OCI-LY7 (cell line): ENCODE results near the gene CAT. TPM values are rescaled to one million over a fixed set of nuclear protein-coding genes. Genes with fewer than 3 reads are reported as not detected.

Experiments
- BruUV-seq: library from RNA; stranded (reverse); fragments of 400-500 nt; replicated peaks from 2 replicates; lab custom pipeline; 2021; lab: Mats Ljungman, UMichigan
- CTCF ChIA-PET: fragments of 300-600 bp; sonication (Branson Sonifier 250); formaldehyde crosslinking; loops from one replicate; lab custom pipeline; 2022; ENCODE audit warnings: antibody characterized with exemption; ENCODE audit not compliant: unreplicated experiment; lab: Charles Lee
- POLR2A ChIA-PET: fragments of 300-600 bp; sonication (Branson Sonifier 250); formaldehyde crosslinking; loops from one replicate; lab custom pipeline; 2022; ENCODE audit warnings: antibody characterized with exemption; lab: Charles Lee
- DNase-seq: peaks from one replicate; pipeline ENCODE4 v3.0.0-alpha.2; 2015; ENCODE audit warnings: low spot score
- H2AFZ ChIP-seq: fragments of 200-600 bp; sonication (generic), shearing (Covaris generic); 2 replicates; pipeline ENCODE4 v1.6.1; 2014; ENCODE audit warnings: mild to moderate bottlenecking, antibody characterized with exemption, low read length, moderate library complexity
- H3K27ac ChIP-seq: fragments of 200-600 bp; sonication (generic); 2 replicates; pipeline ENCODE4 v1.5.1; 2014; ENCODE audit warnings: mixed run types, low read depth, mild to moderate bottlenecking, moderate library complexity, low read length, inconsistent platforms; ENCODE audit not compliant: poor library complexity, severe bottlenecking
- H3K36me3 ChIP-seq: fragments of 200-600 bp; sonication (generic); 2 replicates; pipeline ENCODE4 v1.6.1; 2014; ENCODE audit warnings: mild to moderate bottlenecking, antibody characterized with exemption, low read length, moderate library complexity, mixed read lengths; ENCODE audit not compliant: insufficient read depth
- H3K4me1 ChIP-seq: fragments of 200-600 bp; sonication (generic); 2 replicates; pipeline ENCODE4 v1.5.1; 2014; ENCODE audit warnings: mild to moderate bottlenecking, low read length; ENCODE audit not compliant: insufficient read depth, poor library complexity, severe bottlenecking
- H3K4me2 ChIP-seq: fragments of 200-600 bp; sonication (generic); 2 replicates; pipeline ENCODE4 v1.6.1; 2014; ENCODE audit warnings: mild to moderate bottlenecking, low read length
- H3K4me3 ChIP-seq: fragments of 200-600 bp; sonication (generic); 2 replicates; pipeline ENCODE4 v1.5.1; 2014; ENCODE audit warnings: mild to moderate bottlenecking, low read depth, low read length; ENCODE audit not compliant: poor library complexity, severe bottlenecking
- H3K79me2 ChIP-seq: fragments of 200-600 bp; sonication (generic); 2 replicates; pipeline ENCODE4 v1.6.1; 2016; ENCODE audit warnings: low read depth, mild to moderate bottlenecking, low read length, moderate library complexity, mixed read lengths; ENCODE audit not compliant: insufficient read depth
- H3K9me2 ChIP-seq: fragments of 200-600 bp; sonication (generic); 2 replicates; pipeline ENCODE4 v1.6.1; 2016; ENCODE audit warnings: mild to moderate bottlenecking, low read length, mixed read lengths; ENCODE audit not compliant: insufficient read depth
- H3K9me3 ChIP-seq: fragments of 200-600 bp; sonication (generic); 2 replicates; pipeline ENCODE4 v1.6.1; 2014; ENCODE audit warnings: mild to moderate bottlenecking, mixed run types, low read length, mixed read lengths
- H4K20me1 ChIP-seq: fragments of 200-600 bp; sonication (generic); 2 replicates; pipeline ENCODE4 v1.6.1; 2014; ENCODE audit warnings: mild to moderate bottlenecking, antibody characterized with exemption, low read length, moderate library complexity, mixed read lengths; ENCODE audit not compliant: insufficient read depth
- EZH2phosphoT487 ChIP-seq: fragments of 200-600 bp; sonication (generic); IDR thresholded peaks from 2 replicates; pipeline ENCODE4 v1.6.1; 2018; ENCODE audit warnings: low read depth, borderline replicate concordance, mild to moderate bottlenecking, mixed run types, antibody characterized with exemption, low read length, moderate library complexity, mixed read lengths
- intact Hi-C: fragments of 100-400 bp; cut with micrococcal nuclease; formaldehyde crosslinking; loops from one replicate; pipeline ENCODE4 v1.10.0; 2022; ENCODE audit not compliant: unreplicated experiment
- total RNA-seq, 2 experiments: library from RNA; depleted of rRNA in 1 of 2; stranded (reverse); fragments of >200 nt in 1 of 2; shearing (Covaris generic) in 1 of 2; gene quantifications; 2 replicates each; pipeline ENCODE4 v1.2.3, GENCODE V29; 2014 to 2022
- TF ChIP-seq, protein P1 (sequence below): fragments of 200-600 bp; sonication (generic); conservative IDR thresholded peaks from 2 replicates; pipeline ENCODE4 v1.5.1; 2014; ENCODE audit warnings: mild to moderate bottlenecking, antibody characterized with exemption, low read length, moderate library complexity, mixed read lengths

The CAT gene
- total RNA-seq, 2 experiments from 2014 or later: 46.6 to 47.8 TPM

DNA sequence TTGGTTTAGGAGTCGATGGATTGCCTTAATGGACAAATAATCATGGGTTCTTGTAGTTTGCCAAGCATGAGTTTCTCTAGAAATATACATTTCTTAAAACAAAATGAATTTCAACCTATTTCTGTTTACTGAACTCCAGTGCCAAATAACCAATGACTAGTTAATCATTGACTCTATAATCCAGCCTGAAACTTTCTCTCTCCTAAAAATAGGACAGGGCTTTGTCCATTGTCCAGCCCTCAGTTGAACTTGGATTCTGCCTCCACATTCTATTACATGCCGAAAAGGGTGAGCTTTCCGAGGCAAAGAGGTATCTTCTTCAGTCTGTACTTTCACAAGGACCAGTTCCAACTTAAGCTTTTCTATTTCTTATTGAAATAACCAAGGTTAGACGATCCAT lies 23.2 kb upstream of the CAT start:
- TF ChIP-seq, protein P1, sequence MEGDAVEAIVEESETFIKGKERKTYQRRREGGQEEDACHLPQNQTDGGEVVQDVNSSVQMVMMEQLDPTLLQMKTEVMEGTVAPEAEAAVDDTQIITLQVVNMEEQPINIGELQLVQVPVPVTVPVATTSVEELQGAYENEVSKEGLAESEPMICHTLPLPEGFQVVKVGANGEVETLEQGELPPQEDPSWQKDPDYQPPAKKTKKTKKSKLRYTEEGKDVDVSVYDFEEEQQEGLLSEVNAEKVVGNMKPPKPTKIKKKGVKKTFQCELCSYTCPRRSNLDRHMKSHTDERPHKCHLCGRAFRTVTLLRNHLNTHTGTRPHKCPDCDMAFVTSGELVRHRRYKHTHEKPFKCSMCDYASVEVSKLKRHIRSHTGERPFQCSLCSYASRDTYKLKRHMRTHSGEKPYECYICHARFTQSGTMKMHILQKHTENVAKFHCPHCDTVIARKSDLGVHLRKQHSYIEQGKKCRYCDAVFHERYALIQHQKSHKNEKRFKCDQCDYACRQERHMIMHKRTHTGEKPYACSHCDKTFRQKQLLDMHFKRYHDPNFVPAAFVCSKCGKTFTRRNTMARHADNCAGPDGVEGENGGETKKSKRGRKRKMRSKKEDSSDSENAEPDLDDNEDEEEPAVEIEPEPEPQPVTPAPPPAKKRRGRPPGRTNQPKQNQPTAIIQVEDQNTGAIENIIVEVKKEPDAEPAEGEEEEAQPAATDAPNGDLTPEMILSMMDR: no peak
- TF ChIP-seq EZH2phosphoT487: no peak
- no peaks in the 10 kb centered on the region for H3K36me3 ChIP-seq
- H3K79me2 ChIP-seq: no peaks in the 10 kb centered on the region
- H3K9me3 ChIP-seq: peaks cover 11% of the 10 kb centered on the region; the same call in 1 of the 2 replicates
- H3K4me1 ChIP-seq: no peaks in the 10 kb centered on the region
- ChIA-PET POLR2A (interaction anchor here (0.5 to 1.5 kb wide), 3 partner anchors 10 to 615 kb away, joined by 3 to 5 read pairs (median 4); no protein-coding TSS in a partner anchor), CTCF (no interaction called here)
- H3K9me2 ChIP-seq: no peaks in the 10 kb centered on the region
- intact Hi-C loops: no loop called here
- H3K4me2 ChIP-seq: no peak overlapping the region
- no peak overlapping the region for H2AFZ ChIP-seq
- BruUV-seq: no TSS peak
- no peaks in the 10 kb centered on the region for H4K20me1 ChIP-seq
- no peak overlapping the region for H3K4me3 ChIP-seq
- H3K27ac ChIP-seq: no peak overlapping the region
- no peak for DNase-seq

GRCh38 chr11:34416088-34416487 lies 22.6 kb upstream of the CAT start:
- ChIA-PET CTCF (no interaction called here), POLR2A (interaction anchor here (0.5 to 1.5 kb wide), 4 partner anchors 10 to 615 kb away, joined by 3 to 5 read pairs (median 4); no protein-coding TSS in a partner anchor)
- H3K9me2 ChIP-seq: no peaks in the 10 kb centered on the region
- intact Hi-C loops: no loop called here
- H3K79me2 ChIP-seq: no peaks in the 10 kb centered on the region
- BruUV-seq: no TSS peak
- TF ChIP-seq, protein P1: no peak
- no peak for TF ChIP-seq EZH2phosphoT487
- H3K4me2 ChIP-seq: no peak overlapping the region
- H3K4me3 ChIP-seq: no peak overlapping the region
- no peak overlapping the region for H2AFZ ChIP-seq
- H4K20me1 ChIP-seq: no peaks in the 10 kb centered on the region
- no peaks in the 10 kb centered on the region for H3K36me3 ChIP-seq
- peaks cover 11% of the 10 kb centered on the region; the same call in 1 of the 2 replicates for H3K9me3 ChIP-seq
- no peak overlapping the region for H3K27ac ChIP-seq
- no peak for DNase-seq
- H3K4me1 ChIP-seq: no peaks in the 10 kb centered on the region

DNA sequence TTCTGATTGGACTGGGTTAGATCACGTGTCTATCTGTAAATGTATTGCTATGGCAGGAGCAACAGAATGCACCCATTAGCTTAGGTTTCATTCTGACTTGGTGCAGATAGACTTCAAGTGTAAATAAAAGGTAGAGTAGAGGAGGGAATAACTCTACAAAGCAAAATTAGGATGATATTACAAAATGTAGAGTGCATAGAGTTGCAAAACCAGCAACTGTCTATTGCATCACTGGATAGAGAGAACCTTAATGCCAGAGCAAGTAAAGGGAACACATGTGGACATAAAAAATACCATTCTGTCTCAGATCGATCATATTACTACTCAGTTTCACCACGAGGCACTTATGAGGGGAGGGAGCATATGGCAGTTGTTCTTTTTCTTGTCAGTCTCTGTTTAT lies 22.0 kb upstream of the CAT start:
- no TSS peak for BruUV-seq
- no peak for TF ChIP-seq EZH2phosphoT487
- TF ChIP-seq, protein P1: no peak
- Histone ChIP-seq H3K4me3 (no peak overlapping the region), H3K9me3 (peaks cover 11% of the 10 kb centered on the region; the same call in 1 of the 2 replicates), H2AFZ (no peak overlapping the region), H4K20me1 (no peaks in the 10 kb centered on the region), H3K4me2 (no peak overlapping the region), H3K27ac (no peak overlapping the region), H3K4me1 (no peaks in the 10 kb centered on the region), H3K79me2 (no peaks in the 10 kb centered on the region), H3K9me2 (no peaks in the 10 kb centered on the region), H3K36me3 (no peaks in the 10 kb centered on the region)
- DNase-seq: no peak
- ChIA-PET CTCF (no interaction called here), POLR2A (interaction anchor here (0.7 to 1.5 kb wide), 2 partner anchors 14 to 86 kb away, joined by 3 read pairs; no protein-coding TSS in a partner anchor)
- intact Hi-C loops: no loop called here
